Activated CD4-positive, alpha-beta T cell treated with anti-CD3 and anti-CD28 coated beads, Interleukin-2, amount 50 U/mL, for 24 hours (primary cell): Measurements from ENCODE around the gene ACTN4.

ENCODE experiments used
- DNase-seq, 2 donors: peaks; one replicate each; pipeline ENCODE4 v3.0.0-alpha.2; 2020; ENCODE audit warnings: low read depth in 1 of 2, low spot score in 1 of 2

ACTN4 gene

DNA sequence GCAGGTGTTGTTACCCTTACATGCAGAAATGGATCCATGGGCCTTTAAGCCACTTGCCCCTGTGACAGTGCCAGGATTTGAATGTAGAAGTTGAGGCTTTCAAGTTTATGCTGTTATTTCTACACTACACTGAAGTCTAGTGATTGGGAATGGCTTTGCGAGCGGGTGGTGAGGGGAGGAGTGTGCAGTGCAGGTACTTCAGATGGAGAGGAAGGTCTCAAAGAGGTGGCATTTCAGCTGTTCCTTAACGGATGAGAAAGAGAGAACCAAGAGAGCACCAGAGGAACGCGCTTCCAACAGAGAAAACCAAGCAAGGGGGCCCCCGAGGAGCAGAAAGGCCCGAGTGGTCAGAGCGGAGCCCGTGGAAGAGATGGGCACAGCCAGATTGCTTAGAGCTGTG lies 13.3 kb downstream of the ACTN4 start:
- DNase-seq = no peak

DNA sequence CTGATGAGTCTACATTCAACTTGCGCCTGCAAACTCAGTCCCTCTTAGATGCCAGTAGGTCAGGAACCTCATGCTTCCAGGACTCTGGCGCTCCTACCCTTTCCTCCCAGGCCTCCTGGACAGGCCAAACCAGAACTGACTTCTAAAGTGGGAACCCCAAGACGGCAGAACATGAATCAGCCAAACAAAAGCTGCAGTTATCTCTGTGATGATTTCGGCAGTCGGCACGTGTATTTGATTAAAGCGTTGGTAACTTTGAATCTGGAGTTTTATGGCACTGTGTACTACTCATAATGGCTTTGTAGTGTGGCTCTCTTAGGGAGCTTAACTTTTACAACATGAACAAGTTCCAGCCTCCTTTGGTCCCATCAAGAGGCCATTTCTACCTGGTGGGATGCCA lies 13.7 kb downstream of the ACTN4 start:
- no peak for DNase-seq

DNA sequence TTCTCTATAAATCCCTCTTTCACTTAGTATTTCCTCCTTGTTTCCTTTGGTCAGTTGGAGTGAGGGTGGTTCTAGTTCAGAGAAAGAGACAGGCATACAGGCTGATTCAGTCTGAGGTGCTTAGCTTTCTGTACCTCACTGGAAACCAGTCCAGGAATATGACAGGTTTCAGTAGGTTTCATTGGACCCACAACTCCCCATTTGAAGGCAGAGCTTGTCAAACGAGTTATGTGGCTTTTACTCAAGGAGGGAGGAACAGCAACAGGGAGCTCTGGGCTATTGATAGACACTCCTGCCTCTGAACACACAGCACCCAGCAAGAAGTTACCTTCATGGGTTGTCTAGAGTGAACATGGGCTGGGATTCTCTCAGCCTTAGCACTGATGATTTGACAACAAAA lies 14.5 kb downstream of the ACTN4 start:
- DNase-seq = no peak

DNA sequence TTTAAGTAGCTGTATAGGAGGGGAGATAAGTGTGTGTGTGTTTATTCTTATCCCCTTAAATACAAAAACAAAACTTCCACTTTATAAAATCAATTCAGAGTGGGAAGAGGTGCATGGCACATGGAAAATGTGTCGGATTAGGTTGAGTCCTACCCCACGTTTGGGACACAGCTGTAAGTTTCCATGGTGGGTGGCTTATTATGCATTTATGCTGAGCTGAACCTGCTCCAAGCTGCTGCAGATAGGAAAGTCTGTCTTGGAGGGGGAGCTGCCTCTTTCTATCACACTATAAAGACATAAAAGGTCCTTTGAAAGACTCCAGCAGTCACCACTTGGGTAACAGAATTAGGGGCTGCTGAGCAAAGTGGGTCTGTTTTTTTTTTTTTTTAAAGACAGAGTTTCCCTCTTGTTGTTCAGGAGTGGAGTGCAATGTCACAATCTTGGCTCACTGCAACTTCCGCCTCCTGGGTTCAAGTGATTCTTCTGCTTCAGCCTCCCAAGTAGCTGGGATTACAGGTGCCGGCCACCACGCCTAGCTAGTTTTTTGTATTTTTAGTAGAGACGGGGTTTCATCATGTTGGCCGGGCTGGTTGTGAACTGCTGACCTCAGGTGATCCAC lies 15.2 kb downstream of the ACTN4 start:
- DNase-seq = no peak

DNA sequence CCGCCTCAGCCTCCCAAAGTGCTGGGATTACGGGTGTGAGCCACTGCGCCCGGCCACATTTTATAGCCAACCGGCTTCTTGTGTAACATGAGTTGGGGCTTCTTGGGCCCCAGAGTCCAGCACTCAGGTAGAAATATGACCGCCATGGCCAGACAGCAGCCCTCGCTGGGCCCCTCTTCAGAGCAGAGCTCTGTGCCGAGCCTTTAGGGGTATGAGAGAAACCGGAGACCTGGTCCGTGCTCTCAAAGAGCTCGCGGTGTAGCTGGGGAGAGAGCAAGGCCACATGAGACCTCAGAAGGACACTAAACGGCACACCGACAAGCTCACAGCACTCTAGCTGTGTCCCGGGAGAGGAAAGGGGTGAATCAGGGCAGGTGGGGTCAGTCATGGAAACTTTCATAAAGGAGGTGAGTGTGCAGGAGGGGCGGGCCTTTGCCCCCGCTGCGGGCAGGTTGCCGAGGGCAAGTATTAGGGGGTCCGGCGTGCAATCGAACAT lies 15.8 kb downstream of the ACTN4 start:
- DNase-seq = no peak

DNA sequence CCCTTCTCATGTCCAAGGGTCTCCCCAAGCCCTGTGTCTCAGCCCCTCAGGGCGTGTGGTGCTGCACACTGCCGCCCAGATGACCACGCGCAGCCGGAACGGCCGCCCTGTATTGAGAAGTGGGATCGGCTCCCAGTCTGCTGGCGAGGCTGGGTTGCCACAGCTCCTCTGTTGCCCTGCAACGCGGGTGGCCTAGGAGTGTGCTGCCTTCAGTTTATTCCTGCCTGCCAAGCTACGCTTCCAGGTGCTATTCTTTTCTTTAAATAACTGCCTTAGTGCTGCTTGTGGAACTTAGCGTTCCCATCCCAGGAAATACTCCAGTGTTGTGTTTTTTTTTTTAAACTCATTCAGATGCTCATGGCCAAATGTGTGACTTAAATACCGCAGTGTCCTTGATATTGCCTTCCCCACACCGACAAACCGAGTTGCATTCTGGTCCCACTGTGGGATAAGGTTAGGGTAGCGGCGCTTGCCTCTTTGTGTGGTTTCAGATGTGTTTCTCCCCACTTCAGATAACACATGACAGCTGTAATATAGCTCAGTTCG lies 16.6 kb downstream of the ACTN4 start:
- DNase-seq = no peak

DNA sequence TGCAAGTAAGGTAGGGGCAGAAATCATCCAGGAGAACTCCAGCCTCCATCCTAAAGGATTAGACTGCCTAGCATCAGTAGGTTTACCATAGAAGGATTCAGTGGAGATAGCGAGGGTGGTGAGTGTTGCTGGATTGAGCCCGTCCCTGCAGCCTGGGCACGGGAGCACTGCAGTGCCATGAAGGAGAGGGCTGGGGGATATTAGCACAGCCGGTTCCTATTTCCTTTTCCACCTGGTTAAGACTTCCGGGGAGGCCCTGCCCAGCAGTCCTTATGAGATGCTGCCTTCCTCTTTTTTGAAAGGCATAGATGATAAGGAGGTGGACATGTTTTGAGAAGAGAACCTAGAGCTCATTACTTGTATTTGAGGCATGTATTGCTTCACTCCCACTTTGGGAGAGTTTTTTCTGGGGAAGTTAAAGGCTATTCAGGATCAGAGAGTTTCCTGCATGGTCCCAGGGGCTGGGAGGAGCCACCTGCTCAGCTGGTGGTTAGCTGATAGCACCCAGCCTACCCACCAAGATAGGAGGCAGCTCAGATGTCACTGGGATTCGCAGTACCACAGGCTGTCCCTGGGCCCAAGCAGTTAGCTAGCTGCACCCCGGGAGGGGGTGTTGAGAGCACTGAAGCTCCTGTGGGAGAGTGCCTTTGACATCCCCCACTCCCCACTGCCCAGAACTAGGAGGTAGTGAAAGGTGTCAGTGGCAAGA lies 17.2 kb downstream of the ACTN4 start:
- DNase-seq = no peak

DNA sequence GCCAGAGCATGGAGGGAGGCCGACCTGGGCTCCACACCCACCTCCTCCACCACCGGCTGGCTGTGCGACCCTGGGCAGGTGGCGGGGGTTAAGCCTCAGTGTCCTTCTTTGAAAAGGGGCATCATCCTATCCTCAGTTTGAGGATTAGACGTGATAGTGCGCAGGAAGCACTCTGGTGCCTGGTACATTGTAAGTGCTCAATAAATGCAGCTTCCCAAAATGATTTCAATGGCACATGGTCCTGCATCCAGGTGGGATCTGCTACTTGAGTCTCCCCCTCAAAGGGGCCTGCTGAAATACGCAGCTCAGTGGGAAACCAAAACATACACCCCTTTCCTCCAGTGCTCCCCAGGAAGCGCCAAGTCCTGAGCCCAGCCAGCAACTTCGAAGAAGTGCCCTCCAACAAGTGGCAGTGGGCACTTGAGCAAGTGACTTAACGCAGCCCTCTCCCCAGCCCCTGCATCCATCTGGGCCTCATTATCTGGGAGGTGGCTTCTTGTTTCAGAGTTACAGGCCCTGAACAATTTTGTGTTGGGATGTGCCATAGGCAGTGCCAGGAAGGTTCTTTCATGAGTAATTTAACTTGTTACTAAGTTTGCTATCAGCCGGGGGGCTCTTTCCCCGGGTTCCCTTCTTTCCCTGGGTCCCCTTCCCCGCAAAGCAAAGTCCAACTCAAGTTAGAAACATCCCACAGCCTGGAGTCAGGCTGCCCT lies 17.9 kb downstream of the ACTN4 start:
- no peak for DNase-seq

DNA sequence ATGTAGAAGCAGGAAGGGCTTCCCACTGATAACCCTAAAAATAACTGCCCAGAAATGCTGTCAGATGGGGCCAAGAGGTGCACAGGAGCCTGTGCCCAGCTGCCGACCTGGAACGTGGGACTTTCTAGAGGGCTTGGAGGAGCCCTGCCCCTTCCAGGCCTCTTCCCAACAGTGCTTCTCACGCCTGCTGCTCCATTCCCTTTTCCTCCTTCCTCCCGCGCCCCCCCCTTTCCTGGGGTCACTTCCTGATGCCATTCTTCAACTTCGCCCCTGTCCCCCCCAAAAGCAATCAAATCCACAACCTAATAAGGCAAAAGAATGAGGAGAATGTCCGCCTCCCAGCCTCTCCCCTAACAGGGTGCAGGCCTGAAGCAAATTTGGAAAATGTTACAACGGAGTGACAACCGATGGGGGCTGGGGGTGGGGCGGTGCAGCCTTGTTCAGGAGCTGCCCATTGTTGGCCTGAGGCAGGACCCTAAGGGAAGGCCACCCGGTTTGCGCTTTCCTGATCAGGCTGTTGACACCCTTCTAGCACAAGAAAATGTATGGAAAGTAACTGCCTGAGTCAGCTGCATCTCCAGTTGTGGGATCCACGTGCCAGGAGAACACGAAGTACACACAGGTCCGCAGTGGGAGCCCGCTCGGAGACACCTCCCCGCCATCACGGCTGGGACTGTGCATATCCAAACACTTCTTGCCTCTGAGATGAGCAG lies 18.7 kb downstream of the ACTN4 start:
- DNase-seq = no peak

DNA sequence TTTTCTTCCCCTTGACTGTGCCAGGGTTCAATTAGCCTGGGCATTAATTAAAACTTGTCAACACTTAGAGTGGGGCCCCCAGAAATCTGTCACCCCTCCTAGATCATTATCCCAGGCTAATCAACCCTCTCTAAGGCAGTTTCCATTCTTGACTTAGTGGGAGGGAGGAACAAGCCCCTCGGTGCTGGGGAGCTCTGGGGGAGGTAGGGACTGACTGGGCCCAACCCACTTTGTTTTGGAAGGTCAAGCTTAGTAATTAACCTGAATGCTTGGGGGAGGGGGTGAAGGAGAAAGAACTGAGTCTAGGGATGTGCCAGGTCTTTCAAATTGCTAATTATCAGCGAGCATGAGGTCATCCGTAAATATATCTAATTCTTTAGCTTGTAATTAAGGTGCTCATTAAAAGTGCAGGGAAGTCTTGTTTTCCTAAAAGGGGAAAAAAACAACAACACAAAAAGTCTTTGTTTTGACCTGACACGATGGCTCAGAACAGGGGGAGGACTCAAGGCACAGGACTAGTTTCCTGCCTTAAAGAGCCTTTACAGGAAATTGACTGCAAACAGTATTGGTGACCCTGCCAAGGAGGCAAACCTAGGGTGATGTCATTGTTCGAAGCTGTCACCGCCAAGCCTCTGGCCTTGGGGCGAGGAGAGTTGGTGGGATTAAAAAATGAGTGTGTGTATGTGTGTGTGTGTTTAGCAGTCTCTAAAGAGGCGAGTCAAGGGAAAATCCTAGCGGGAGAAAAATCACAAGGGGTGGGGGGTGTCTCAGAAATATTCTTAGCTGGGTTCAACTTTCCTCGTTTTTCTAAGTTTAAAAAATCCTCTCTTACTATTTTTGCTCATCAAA lies 19.4 kb downstream of the ACTN4 start:
- no peak for DNase-seq

DNA sequence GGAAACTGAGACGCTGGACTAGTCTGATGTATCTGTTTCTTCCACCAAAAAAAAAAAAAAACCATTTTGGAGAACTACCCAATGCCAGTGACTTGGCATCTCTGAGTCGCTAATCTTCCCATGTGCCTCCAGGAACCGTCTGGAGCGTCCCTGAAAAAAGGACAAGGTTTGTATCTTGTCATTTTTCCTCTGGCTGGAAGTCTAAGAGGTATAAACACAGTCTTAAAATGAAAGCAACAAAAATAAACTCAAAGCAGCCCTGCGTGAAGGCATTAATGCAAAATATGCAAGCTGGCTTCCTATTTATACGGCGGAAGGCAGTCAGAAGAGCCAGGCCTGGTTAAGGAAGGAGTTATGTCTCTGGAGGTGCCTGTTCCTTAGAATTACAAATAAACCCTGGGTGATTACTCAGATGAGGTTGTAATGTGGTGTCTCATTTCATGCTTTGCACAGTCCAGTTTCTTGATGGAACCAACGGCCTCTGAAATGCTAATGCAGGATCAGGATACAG lies 20.3 kb downstream of the ACTN4 start:
- DNase-seq = no peak

DNA sequence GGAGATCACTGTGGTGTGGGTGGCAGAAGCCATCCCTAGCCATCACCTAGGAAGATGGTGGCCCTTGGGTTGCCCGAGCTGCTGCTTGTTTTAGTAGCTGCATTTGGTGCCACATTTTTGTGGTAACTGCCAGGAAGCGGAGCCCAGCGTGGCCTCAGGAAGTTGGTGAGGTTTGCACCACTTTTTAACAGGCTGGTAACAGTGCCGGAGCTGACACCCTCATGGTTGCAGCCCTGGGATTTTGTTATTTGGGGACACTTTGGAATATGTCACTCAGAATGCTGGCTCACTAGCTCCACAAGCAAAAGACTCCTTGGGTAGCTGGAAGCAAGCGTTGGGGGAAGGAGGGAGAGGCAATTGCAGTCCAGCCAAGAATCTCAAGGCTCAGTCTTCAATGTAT lies 22.1 kb downstream of the ACTN4 start:
- no peak for DNase-seq

DNA sequence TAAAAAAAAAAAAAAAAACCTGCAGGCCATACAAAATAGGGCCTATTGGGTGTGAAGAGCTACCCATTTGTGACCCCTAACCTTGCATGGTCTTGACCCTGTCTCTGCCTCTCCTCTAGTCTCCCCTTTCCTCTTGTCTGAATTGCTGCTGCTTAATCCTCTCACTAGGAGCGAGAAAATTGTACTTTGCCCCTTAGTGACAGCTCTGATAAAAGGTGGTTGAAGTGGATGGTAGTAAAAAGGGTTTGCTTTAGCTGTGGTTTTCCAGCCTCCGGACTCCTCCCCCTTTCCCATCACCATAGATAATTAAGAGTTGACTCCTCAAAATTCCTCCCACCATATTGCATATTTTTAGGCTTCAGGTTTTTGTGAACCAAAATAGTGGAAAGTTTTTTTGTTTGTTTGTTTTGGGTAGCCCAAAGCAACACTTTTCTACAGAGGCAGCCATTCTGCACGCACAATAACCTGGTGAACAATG lies 23.5 kb downstream of the ACTN4 start:
- no peak for DNase-seq

DNA sequence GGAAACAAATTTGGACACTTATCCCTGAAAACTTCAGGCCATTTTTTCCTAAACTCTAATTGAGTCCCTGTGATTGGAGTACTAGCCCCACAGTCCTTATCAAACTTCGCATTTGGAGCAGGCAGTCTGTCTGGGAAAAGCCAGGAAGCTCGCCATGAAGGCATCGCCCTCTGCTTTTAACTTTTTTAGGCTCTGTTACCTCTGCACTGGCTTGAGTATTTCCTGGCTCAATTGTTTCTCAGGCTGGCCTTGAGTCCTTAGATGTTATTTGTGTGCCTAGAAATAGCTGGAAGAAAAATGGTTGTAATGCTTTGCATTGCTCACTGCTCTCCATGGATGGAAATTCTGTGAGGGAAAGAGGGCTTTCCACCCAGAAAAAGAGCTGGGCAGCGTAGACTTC lies 24.2 kb downstream of the ACTN4 start:
- no peak for DNase-seq

DNA sequence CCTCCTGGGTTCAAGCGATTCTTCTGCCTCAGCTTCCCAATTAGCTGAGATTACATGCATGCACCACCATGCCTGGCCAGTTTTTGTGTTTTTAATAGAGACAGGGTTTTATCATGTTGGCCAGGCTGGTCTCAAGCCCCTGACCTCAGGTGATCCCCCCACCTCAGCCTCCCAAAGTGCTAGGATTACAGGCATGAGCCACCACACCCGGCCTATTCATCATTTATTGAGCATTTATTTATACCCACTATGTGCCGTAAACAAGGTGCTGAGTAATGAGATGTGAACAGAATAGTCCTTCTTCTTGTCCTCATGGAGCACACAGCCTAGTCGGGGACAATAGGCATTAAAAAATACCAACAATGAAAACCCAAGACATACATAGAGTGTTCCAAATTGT lies 25.6 kb downstream of the ACTN4 start:
- no peak for DNase-seq

DNA sequence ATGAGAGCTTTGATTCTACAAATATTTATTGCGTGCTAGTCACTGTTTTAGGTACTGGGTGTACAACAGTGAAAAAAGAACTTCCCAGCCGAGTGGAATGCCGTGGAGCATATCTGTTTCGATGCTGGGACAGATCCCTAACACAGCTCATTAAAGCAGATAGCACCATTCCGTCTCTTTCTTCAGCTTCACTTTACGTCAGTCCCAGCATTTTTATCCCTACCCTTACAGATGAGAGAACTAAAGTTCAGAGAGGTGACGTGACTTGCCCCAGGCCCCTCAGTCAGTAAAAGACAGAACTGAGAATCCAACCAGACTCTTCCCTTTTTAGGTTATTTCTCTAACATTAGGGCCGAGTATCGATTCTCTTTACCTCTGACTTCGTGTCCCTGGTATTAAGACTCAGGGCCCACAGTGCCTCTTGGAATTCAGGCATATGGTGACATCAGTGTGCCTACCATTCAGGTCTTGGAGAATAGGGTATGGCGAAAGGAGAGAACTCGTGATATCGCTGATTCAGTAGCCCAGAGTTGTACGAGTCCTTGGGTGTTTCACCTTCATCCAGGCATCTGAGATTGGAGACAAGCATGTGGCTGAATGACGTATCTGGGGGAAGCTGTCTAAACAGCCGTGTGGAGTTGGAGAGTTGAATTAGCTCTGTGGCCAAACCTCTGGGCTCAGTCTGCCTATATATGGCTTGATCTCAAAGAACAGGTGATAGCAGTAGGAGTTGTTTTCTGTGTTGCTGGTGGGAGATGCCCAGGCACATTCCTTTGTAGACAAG lies 27.1 kb downstream of the ACTN4 start:
- no peak for DNase-seq

DNA sequence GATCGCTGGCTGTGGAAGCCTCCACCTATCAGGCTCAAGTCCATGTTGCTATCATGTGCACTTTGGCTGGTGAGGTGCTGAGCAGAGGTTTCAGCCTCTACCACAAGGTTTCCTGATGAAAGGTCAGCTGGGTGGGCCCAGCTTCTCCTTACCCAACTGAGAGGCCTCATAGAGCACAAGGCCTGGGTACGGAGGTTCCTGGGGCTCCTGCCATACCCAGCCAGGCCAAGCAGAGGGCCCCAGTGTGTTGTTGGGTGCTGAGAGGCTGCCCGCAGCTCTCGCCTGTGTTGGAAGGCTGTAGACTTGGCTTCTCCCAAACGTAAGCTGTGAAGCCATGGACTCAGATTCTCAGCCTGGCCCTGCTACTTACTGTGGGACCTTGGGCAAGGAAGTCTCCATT lies 28.2 kb downstream of the ACTN4 start:
- DNase-seq = no peak

DNA sequence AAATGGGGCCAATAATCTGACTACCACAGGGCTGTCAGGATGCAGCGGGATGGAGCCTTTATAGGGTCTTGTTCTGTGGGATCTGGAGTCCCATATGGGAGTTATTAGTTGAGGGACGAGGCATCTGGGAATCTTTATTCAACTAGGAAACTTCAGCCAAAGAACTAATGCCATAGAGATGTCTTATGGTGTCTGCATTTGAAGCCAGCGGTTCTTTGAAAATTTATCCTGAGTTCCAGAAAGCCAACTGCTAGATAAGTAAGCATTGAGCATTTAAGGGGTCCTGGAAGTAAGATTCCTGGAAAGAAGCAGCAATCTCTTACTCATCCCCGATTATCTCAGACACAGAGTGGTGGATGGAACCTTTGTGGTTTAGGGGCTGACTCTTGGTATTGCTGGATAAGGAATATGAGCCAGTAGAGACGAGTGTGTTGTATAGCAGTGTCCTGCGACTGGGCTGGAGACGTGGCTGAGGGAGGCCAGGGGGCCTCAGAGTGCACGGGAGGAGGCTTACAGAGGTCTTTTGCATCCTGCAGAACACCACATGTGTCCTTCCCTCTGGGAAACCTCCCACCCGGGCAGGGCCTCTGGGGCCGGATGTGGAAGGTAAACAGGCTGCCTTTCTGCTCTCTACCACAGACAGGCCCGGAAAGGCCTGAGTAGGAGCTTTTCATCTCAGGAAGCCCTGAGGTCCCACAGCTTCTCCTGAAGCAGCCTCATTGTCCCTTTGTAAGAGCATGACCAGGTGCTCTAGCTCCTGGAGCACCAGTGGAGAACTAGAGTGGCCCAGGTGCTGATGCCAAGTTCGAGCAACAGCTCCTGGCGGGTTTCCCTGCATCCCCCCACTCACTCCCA lies 28.8 kb downstream of the ACTN4 start:
- no peak for DNase-seq
